C4-2B (cell line): Measurements from ENCODE around the gene CXCR6.
A peak's percentile ranks its signal among the peaks of the same experiment; 100 is the strongest.

Source experiments
- H3K27ac ChIP-seq: fragments of 450-650 bp; 2 replicates; pipeline ENCODE4 v1.5.1; 2017
- CTCF ChIP-seq: fragments of 450-650 bp; conservative IDR thresholded peaks from 2 replicates; pipeline ENCODE4 v1.5.1; 2017; ENCODE audit warnings: mild to moderate bottlenecking
- ZFX ChIP-seq: fragments of 450-650 bp; IDR thresholded peaks from 2 replicates; pipeline ENCODE4 v1.6.1; 2017

The CXCR6 gene

DNA sequence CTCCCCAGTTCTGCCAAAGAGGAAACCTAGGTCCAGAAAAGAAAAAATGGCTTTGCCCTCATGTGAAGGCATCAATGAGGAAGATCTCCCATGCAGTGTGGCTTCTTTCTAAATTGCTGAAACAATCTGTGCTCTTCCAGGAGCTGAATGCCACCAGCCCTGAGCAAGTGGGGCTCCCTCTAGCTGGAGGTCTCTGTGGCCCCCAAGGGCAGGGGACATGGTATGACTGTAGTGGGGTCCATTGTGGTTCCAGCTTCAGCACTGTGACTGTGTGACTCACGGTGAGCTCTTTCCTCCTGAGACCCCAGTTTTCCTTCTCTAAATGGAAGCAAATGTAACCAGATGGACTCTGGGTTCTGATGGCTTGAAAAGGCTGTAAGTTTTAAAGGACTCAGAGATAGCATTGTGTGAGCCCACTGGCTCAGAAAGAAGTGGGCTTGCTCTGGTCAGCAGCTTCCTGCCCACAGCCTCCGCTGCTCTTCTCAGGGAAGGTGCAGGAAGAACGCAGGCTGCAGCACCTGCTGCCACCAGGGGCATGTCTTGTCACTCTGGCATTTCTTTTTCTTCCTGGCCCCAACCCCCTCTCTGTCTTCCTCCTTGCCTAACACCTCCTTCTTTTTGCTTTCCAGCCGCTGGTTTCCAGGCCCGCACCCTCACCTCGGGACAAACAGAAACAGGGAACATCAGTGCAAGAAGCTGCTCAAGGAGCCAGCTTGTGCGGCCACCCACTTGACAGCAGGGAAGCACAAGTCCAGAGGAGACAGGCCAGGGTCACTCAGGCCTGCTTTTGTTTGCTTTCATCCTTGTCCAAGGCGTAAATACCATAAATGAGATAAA lies 5.8 kb upstream of the CXCR6 start:
- no peak overlapping the region for H3K27ac ChIP-seq
- TF ChIP-seq CTCF (no peak), ZFX (no peak)

DNA sequence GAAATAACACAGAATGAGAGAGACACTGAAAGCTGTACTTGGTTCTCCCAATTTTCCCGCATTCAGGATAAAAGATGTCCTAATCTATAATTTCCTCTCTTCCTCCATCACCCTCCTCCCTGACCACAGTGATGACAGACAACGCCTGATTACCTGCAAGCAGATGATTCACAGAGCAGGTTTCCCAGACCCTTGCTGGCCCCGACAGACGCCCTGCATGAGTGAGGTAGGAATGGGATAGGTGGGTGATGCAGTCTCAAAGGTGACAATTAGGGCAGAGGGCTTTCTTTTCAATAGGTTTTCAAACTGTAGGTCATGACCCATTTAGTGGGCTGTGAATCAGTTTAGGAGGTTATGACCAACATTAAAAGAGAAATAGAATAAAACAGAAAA lies 5.2 kb upstream of the CXCR6 start:
- H3K27ac ChIP-seq = no peak overlapping the region
- TF ChIP-seq CTCF = no peak
- no peak for TF ChIP-seq ZFX

- TF ChIP-seq CTCF = peak; percentile 88
- no peak for TF ChIP-seq ZFX
- H3K27ac ChIP-seq = no peak overlapping the region
Observed at GRCh38 chr3:45938864-45939263, 4.4 kb upstream of the CXCR6 start.

- TF ChIP-seq CTCF = no peak
- no peak for TF ChIP-seq ZFX
- no peak overlapping the region for H3K27ac ChIP-seq
Observed at GRCh38 chr3:45939341-45939771, 3.9 kb upstream of the CXCR6 start.

DNA sequence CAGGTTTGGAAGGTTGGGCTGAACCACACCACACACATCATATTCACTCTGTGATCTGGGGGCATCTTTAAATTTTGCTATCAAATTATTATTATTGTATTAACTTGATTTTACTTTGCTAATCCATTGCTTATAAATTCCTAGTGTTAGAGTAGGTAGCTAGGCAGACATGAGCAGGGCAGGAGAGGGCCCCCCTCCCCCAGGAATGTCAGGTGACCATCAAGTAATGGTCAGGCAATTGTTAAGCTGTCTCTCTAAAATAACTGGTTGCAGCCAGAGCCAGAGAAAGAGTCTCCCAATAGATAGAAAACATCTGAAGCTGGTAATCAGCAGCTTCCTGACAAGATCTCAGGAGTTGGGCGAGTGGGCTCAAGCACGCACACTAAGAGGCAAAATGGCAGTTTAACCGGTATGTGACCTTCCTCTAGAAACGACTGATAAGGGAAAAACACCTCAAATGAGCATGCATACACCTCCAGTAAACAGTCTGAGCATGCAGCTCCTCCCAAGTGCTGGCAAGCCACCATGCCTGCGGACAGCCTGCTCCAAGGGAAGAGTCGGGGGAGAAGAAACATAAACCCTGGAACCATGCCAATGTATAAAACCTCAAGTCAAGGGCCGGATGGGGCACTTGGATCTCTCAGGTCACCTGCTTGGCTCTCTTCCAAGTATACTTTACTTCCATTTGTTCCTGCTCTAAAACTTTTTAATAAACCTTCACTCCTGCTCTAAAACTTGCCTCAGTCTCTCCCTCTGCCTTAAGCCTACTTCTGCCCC lies 3.1 kb upstream of the CXCR6 start:
- TF ChIP-seq CTCF = no peak
- no peak for TF ChIP-seq ZFX
- peak overlapping the region; percentile 37; the same call in 1 of the 2 replicates for H3K27ac ChIP-seq

- peak overlapping the region; percentile 37; the same call in 1 of the 2 replicates for H3K27ac ChIP-seq
- TF ChIP-seq ZFX (no peak), CTCF (no peak)
Observed at GRCh38 chr3:45940781-45941365, 2.4 kb upstream of the CXCR6 start.
